ENCODE results near the gene RNF208.
A peak's percentile ranks its signal among the peaks of the same experiment; 100 is the strongest.

The RNF208 gene

GRCh38 chr9:137211532-137211931 lies 10.5 kb downstream of the RNF208 start:
- no peak for DNase-seq

- no peak for DNase-seq
These were observed 15.4 kb downstream of the RNF208 start for GRCh38 chr9:137206602-137207001.

GRCh38 chr9:137205126-137206069 lies 16.6 kb downstream of the RNF208 start, which contains the start of the genes NDOR1 and TMEM203:
NDOR1 (plus strand) TSS chr9:137205700; CDS start chr9:137205778, 78 bp downstream.
TMEM203 (minus strand) TSS chr9:137205648; CDS start chr9:137205414, 234 bp downstream.
- DNase-seq, result peak; percentile 54

GRCh38 chr9:137204731-137205125 lies 17.3 kb downstream of the RNF208 start:
- DNase-seq, result no peak

- no peak for DNase-seq
These were observed 19.1 kb downstream of the RNF208 start for GRCh38 chr9:137202966-137203365.

- DNase-seq, result no peak
These were observed 20.7 kb downstream of the RNF208 start for GRCh38 chr9:137201205-137201868.

- DNase-seq, result peak; percentile 92
These were observed 21.5 kb downstream of the RNF208 start, which contains the start of gene TPRN for GRCh38 chr9:137200311-137201204. TPRN (minus strand) TSS chr9:137200741; CDS start chr9:137200711, 30 bp downstream.

GRCh38 chr9:137199411-137200121 lies 22.5 kb downstream of the RNF208 start:
- no peak for DNase-seq

- DNase-seq, result no peak
These were observed 23.1 kb downstream of the RNF208 start for GRCh38 chr9:137198902-137199283.

- no peak for DNase-seq
These were observed 23.8 kb downstream of the RNF208 start for GRCh38 chr9:137198051-137198901.

GRCh38 chr9:137195525-137196220 lies 26.4 kb downstream of the RNF208 start:
- DNase-seq, result no peak

GRCh38 chr9:137194909-137195308 lies 27.1 kb downstream of the RNF208 start:
- no peak for DNase-seq

GRCh38 chr9:137194388-137194787 lies 27.7 kb downstream of the RNF208 start:
- no peak for DNase-seq

GRCh38 chr9:137193771-137194170 lies 28.3 kb downstream of the RNF208 start:
- no peak for DNase-seq

GRCh38 chr9:137192859-137193258 lies 29.2 kb downstream of the RNF208 start:
- DNase-seq, result no peak

GRCh38 chr9:137192448-137192780 lies 29.6 kb downstream of the RNF208 start:
- DNase-seq, result no peak

- no peak for DNase-seq
These were observed 30.2 kb downstream of the RNF208 start for GRCh38 chr9:137191691-137192447.

GRCh38 chr9:137191245-137191644 lies 30.8 kb downstream of the RNF208 start:
- DNase-seq, result no peak

GRCh38 chr9:137190315-137190856 lies 31.7 kb downstream of the RNF208 start:
- no peak for DNase-seq
